ENCODE results near the gene TXNL1. TPM values are rescaled to one million over a fixed set of nuclear protein-coding genes. Genes with fewer than 3 reads are reported as not detected.

Gene TXNL1
- total RNA-seq, 5 donors from 2014 or later (not counting 1 experiment from before 2014, with no cell fraction given): 33.6 to 40.2 (median 35.7) TPM

- Mint-ChIP-seq H3K9me3 (no peaks in the 10 kb centered on the region), H3K36me3 (no peaks in the 10 kb centered on the region), H3K4me3 (no peak overlapping the region), H3K4me1 (no peaks in the 10 kb centered on the region), H3K27me3 (peaks cover 0 to 4% of the 10 kb centered on the region in 2 donors), H3K27ac (no peak overlapping the region)
- no peak overlapping the region for H3K4me3 ChIP-seq (ENCODE audit: control insufficient read depth in 1 of 2, extremely low read depth in 1 of 2, low read length in 1 of 2)
- no peak for ATAC-seq (replicated peaks in 1 of 4)
- ChIA-PET CTCF (interaction anchor here in 1 of 2 donors (0.7 kb wide), 1 partner anchor 12 kb away, joined by 3 read pairs; no protein-coding TSS in a partner anchor), POLR2A (interaction anchor here in 1 of 2 donors (0.6 kb wide), 1 partner anchor 1339 kb away, joined by 3 read pairs; no protein-coding TSS in a partner anchor)
- H3K36me3 ChIP-seq (ENCODE audit: control insufficient read depth in 2 of 2, extremely low read depth in 1 of 2, insufficient read depth in 1 of 2, low read length in 1 of 2): no peaks in the 10 kb centered on the region
- H3K4me1 ChIP-seq (ENCODE audit: control insufficient read depth in 1 of 2, extremely low read depth in 1 of 2, insufficient read depth in 2 of 2, low read length in 2 of 2): no peaks in the 10 kb centered on the region
- DNase-seq: no peak
- peaks cover 0 to 6% of the 10 kb centered on the region in 2 experiments for H3K27me3 ChIP-seq (replicated peaks in 1 of 2; ENCODE audit: control insufficient read depth in 2 of 2, extremely low read depth in 1 of 2, insufficient read depth in 2 of 2, low read length in 1 of 2)
- H3K27ac ChIP-seq (ENCODE audit: low read length): no peak overlapping the region
- H3K9me3 ChIP-seq: no peaks in the 10 kb centered on the region
- no CpG with 5 or more reads among the region's 1 CpG for WGBS (ENCODE audit: insufficient coverage)
These were observed 69.0 kb downstream of the TXNL1 start for GRCh38 chr18:56569416-56569815.

- Mint-ChIP-seq H3K27ac (no peak overlapping the region), H3K9me3 (no peaks in the 10 kb centered on the region), H3K4me3 (no peak overlapping the region), H3K27me3 (peaks cover 0 to 4% of the 10 kb centered on the region in 2 donors), H3K36me3 (no peaks in the 10 kb centered on the region), H3K4me1 (no peaks in the 10 kb centered on the region)
- H3K4me3 ChIP-seq (ENCODE audit: control insufficient read depth in 1 of 2, extremely low read depth in 1 of 2, low read length in 1 of 2): no peak overlapping the region
- H3K9me3 ChIP-seq: no peaks in the 10 kb centered on the region
- DNase-seq (no peak), ATAC-seq (replicated peaks in 1 of 4) (no peak)
- H3K4me1 ChIP-seq (ENCODE audit: control insufficient read depth in 1 of 2, extremely low read depth in 1 of 2, insufficient read depth in 2 of 2, low read length in 2 of 2): no peaks in the 10 kb centered on the region
- H3K27ac ChIP-seq (ENCODE audit: low read length): no peak overlapping the region
- H3K36me3 ChIP-seq (ENCODE audit: control insufficient read depth in 2 of 2, extremely low read depth in 1 of 2, insufficient read depth in 1 of 2, low read length in 1 of 2): no peaks in the 10 kb centered on the region
- H3K27me3 ChIP-seq (replicated peaks in 1 of 2; ENCODE audit: control insufficient read depth in 2 of 2, extremely low read depth in 1 of 2, insufficient read depth in 2 of 2, low read length in 1 of 2): peaks cover 0 to 6% of the 10 kb centered on the region in 2 experiments
- POLR2A ChIA-PET: interaction anchor here in 1 of 2 donors (0.6 kb wide), 1 partner anchor 1340 kb away, joined by 3 read pairs; no protein-coding TSS in a partner anchor
- CTCF ChIA-PET: interaction anchor here in 1 of 2 donors (0.7 kb wide), 1 partner anchor 12 kb away, joined by 3 read pairs; no protein-coding TSS in a partner anchor
- WGBS (ENCODE audit: insufficient coverage): 100% methylated on average over 2 of the region's 4 CpGs
These were observed 69.4 kb downstream of the TXNL1 start for GRCh38 chr18:56568986-56569385.

- ChIA-PET POLR2A (no interaction called here), CTCF (no interaction called here)
- H3K27me3 Mint-ChIP-seq: peaks cover 0 to 2% of the 10 kb centered on the region in 2 donors
- no peak overlapping the region for H3K27ac ChIP-seq (ENCODE audit: low read length)
- WGBS (ENCODE audit: insufficient coverage): no CpG with 5 or more reads among the region's 5 CpGs
- DNase-seq: no peak
- no peak overlapping the region for H3K27ac Mint-ChIP-seq
- no peaks in the 10 kb centered on the region for H3K9me3 Mint-ChIP-seq
- H3K4me3 Mint-ChIP-seq: no peak overlapping the region
- no peaks in the 10 kb centered on the region for H3K27me3 ChIP-seq (replicated peaks in 1 of 2; ENCODE audit: control insufficient read depth in 2 of 2, extremely low read depth in 1 of 2, insufficient read depth in 2 of 2, low read length in 1 of 2)
- H3K4me1 Mint-ChIP-seq: no peaks in the 10 kb centered on the region
- H3K4me3 ChIP-seq (ENCODE audit: control insufficient read depth in 1 of 2, extremely low read depth in 1 of 2, low read length in 1 of 2): no peak overlapping the region
- no peak for ATAC-seq (replicated peaks in 1 of 4)
- no peaks in the 10 kb centered on the region for H3K9me3 ChIP-seq
- H3K4me1 ChIP-seq (ENCODE audit: control insufficient read depth in 1 of 2, extremely low read depth in 1 of 2, insufficient read depth in 2 of 2, low read length in 2 of 2): no peaks in the 10 kb centered on the region
- no peaks in the 10 kb centered on the region for H3K36me3 Mint-ChIP-seq
- no peaks in the 10 kb centered on the region for H3K36me3 ChIP-seq (ENCODE audit: control insufficient read depth in 2 of 2, extremely low read depth in 1 of 2, insufficient read depth in 1 of 2, low read length in 1 of 2)
These were observed 72.6 kb downstream of the TXNL1 start for GRCh38 chr18:56565551-56566345.

- no peak overlapping the region for H3K27ac ChIP-seq (ENCODE audit: low read length)
- H3K4me3 ChIP-seq (ENCODE audit: control insufficient read depth in 1 of 2, extremely low read depth in 1 of 2, low read length in 1 of 2): no peak overlapping the region
- 100% methylated on average over 1 of the region's 6 CpGs for WGBS (ENCODE audit: insufficient coverage)
- no peaks in the 10 kb centered on the region for H3K4me1 ChIP-seq (ENCODE audit: control insufficient read depth in 1 of 2, extremely low read depth in 1 of 2, insufficient read depth in 2 of 2, low read length in 2 of 2)
- no peaks in the 10 kb centered on the region for H3K9me3 ChIP-seq
- ChIA-PET POLR2A (no interaction called here), CTCF (interaction anchor here in 1 of 2 donors (0.8 kb wide), 1 partner anchor 103 kb away, joined by 3 read pairs; no protein-coding TSS in a partner anchor)
- H3K27me3 ChIP-seq (replicated peaks in 1 of 2; ENCODE audit: control insufficient read depth in 2 of 2, extremely low read depth in 1 of 2, insufficient read depth in 2 of 2, low read length in 1 of 2): no peaks in the 10 kb centered on the region
- Mint-ChIP-seq H3K4me1 (no peaks in the 10 kb centered on the region), H3K9me3 (no peaks in the 10 kb centered on the region), H3K4me3 (no peak overlapping the region), H3K27me3 (peaks cover 0 to 2% of the 10 kb centered on the region in 2 donors), H3K27ac (no peak overlapping the region), H3K36me3 (no peaks in the 10 kb centered on the region)
- H3K36me3 ChIP-seq (ENCODE audit: control insufficient read depth in 2 of 2, extremely low read depth in 1 of 2, insufficient read depth in 1 of 2, low read length in 1 of 2): no peaks in the 10 kb centered on the region
- ATAC-seq (replicated peaks in 1 of 4) (no peak), DNase-seq (no peak)
These were observed 73.3 kb downstream of the TXNL1 start for GRCh38 chr18:56565046-56565445.

- Mint-ChIP-seq H3K36me3 (no peaks in the 10 kb centered on the region), H3K27ac (no peak overlapping the region), H3K27me3 (peaks cover 0 to 4% of the 10 kb centered on the region in 2 donors), H3K4me3 (no peak overlapping the region), H3K4me1 (no peaks in the 10 kb centered on the region), H3K9me3 (no peaks in the 10 kb centered on the region)
- DNase-seq (no peak), ATAC-seq (replicated peaks in 1 of 4) (no peak)
- ChIA-PET CTCF (no interaction called here), POLR2A (no interaction called here)
- 69% methylated on average over 4 of the region's 7 CpGs for WGBS (ENCODE audit: insufficient coverage)
- Histone ChIP-seq H3K36me3 (ENCODE audit: control insufficient read depth in 2 of 2, extremely low read depth in 1 of 2, insufficient read depth in 1 of 2, low read length in 1 of 2) (no peaks in the 10 kb centered on the region), H3K27ac (ENCODE audit: low read length) (no peak overlapping the region), H3K27me3 (replicated peaks in 1 of 2; ENCODE audit: control insufficient read depth in 2 of 2, extremely low read depth in 1 of 2, insufficient read depth in 2 of 2, low read length in 1 of 2) (no peaks in the 10 kb centered on the region), H3K4me3 (ENCODE audit: control insufficient read depth in 1 of 2, extremely low read depth in 1 of 2, low read length in 1 of 2) (no peak overlapping the region), H3K9me3 (no peaks in the 10 kb centered on the region), H3K4me1 (ENCODE audit: control insufficient read depth in 1 of 2, extremely low read depth in 1 of 2, insufficient read depth in 2 of 2, low read length in 2 of 2) (no peaks in the 10 kb centered on the region)
These were observed 74.8 kb downstream of the TXNL1 start for GRCh38 chr18:56563568-56563967.

GRCh38 chr18:56562479-56562878, 75.9 kb downstream of the TXNL1 start:
- no peaks in the 10 kb centered on the region for H3K36me3 Mint-ChIP-seq
- H3K27me3 ChIP-seq (replicated peaks in 1 of 2; ENCODE audit: control insufficient read depth in 2 of 2, extremely low read depth in 1 of 2, insufficient read depth in 2 of 2, low read length in 1 of 2): no peaks in the 10 kb centered on the region
- H3K9me3 ChIP-seq: no peaks in the 10 kb centered on the region
- ChIA-PET POLR2A (no interaction called here), CTCF (interaction anchor here in 1 of 2 donors (0.7 kb wide), 1 partner anchor 18 kb away, joined by 6 read pairs; no protein-coding TSS in a partner anchor)
- H3K4me3 ChIP-seq (ENCODE audit: control insufficient read depth in 1 of 2, extremely low read depth in 1 of 2, low read length in 1 of 2): no peak overlapping the region
- no peaks in the 10 kb centered on the region for H3K4me1 Mint-ChIP-seq
- no peak overlapping the region for H3K27ac ChIP-seq (ENCODE audit: low read length)
- H3K36me3 ChIP-seq (ENCODE audit: control insufficient read depth in 2 of 2, extremely low read depth in 1 of 2, insufficient read depth in 1 of 2, low read length in 1 of 2): no peaks in the 10 kb centered on the region
- H3K4me1 ChIP-seq (ENCODE audit: control insufficient read depth in 1 of 2, extremely low read depth in 1 of 2, insufficient read depth in 2 of 2, low read length in 2 of 2): no peaks in the 10 kb centered on the region
- no peak overlapping the region for H3K4me3 Mint-ChIP-seq
- H3K27me3 Mint-ChIP-seq: peaks cover 4 to 9% of the 10 kb centered on the region in 2 donors
- DNase-seq (no peak), ATAC-seq (replicated peaks in 1 of 4) (no peak)
- no peak overlapping the region for H3K27ac Mint-ChIP-seq
- WGBS (ENCODE audit: insufficient coverage): 93% methylated on average over 4 of the region's 5 CpGs
- no peaks in the 10 kb centered on the region for H3K9me3 Mint-ChIP-seq
